BLaER1 (cell line): ENCODE results near the gene SORBS2.
"Not testable (repeated sequence)": the region's sequence is repeated elsewhere in the genome, so short reads cannot be mapped to it uniquely, and the experiment has no call there.

Experiments
- H3K27ac ChIP-seq: shearing (Covaris generic); formaldehyde crosslinking; 2 replicates; pipeline ENCODE4 v1.8.1; 2022
- H3K27me3 ChIP-seq: shearing (Covaris generic); formaldehyde crosslinking; 2 replicates; pipeline ENCODE4 v1.8.1; 2022
- H3K36me3 ChIP-seq: shearing (Covaris generic); formaldehyde crosslinking; 2 replicates; pipeline ENCODE4 v1.8.1; 2022
- H3K4me1 ChIP-seq: shearing (Covaris generic); formaldehyde crosslinking; 2 replicates; pipeline ENCODE4 v1.8.1; 2022
- H3K4me2 ChIP-seq: shearing (Covaris generic); formaldehyde crosslinking; 2 replicates; pipeline ENCODE4 v1.8.1; 2022
- H3K4me3 ChIP-seq: shearing (Covaris generic); formaldehyde crosslinking; 2 replicates; pipeline ENCODE4 v1.8.1; 2022
- H3K9ac ChIP-seq: shearing (Covaris generic); formaldehyde crosslinking; 2 replicates; pipeline ENCODE4 v1.8.1; 2022
- H3K9me3 ChIP-seq: shearing (Covaris generic); formaldehyde crosslinking; 2 replicates; pipeline ENCODE4 v1.8.1; 2022
- H4K20me1 ChIP-seq: shearing (Covaris generic); formaldehyde crosslinking; 2 replicates; pipeline ENCODE4 v1.8.1; 2022
- Cebpa-rat ChIP-seq: shearing (Covaris generic); IDR thresholded peaks from 2 replicates; pipeline ENCODE4 v1.8.1; 2022

SORBS2 gene, protein sequence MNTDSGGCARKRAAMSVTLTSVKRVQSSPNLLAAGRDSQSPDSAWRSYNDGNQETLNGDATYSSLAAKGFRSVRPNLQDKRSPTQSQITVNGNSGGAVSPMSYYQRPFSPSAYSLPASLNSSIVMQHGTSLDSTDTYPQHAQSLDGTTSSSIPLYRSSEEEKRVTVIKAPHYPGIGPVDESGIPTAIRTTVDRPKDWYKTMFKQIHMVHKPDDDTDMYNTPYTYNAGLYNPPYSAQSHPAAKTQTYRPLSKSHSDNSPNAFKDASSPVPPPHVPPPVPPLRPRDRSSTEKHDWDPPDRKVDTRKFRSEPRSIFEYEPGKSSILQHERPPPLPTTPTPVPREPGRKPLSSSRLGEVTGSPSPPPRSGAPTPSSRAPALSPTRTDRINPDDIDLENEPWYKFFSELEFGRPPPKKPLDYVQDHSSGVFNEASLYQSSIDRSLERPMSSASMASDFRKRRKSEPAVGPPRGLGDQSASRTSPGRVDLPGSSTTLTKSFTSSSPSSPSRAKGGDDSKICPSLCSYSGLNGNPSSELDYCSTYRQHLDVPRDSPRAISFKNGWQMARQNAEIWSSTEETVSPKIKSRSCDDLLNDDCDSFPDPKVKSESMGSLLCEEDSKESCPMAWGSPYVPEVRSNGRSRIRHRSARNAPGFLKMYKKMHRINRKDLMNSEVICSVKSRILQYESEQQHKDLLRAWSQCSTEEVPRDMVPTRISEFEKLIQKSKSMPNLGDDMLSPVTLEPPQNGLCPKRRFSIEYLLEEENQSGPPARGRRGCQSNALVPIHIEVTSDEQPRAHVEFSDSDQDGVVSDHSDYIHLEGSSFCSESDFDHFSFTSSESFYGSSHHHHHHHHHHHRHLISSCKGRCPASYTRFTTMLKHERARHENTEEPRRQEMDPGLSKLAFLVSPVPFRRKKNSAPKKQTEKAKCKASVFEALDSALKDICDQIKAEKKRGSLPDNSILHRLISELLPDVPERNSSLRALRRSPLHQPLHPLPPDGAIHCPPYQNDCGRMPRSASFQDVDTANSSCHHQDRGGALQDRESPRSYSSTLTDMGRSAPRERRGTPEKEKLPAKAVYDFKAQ (N-terminal part only)

DNA sequence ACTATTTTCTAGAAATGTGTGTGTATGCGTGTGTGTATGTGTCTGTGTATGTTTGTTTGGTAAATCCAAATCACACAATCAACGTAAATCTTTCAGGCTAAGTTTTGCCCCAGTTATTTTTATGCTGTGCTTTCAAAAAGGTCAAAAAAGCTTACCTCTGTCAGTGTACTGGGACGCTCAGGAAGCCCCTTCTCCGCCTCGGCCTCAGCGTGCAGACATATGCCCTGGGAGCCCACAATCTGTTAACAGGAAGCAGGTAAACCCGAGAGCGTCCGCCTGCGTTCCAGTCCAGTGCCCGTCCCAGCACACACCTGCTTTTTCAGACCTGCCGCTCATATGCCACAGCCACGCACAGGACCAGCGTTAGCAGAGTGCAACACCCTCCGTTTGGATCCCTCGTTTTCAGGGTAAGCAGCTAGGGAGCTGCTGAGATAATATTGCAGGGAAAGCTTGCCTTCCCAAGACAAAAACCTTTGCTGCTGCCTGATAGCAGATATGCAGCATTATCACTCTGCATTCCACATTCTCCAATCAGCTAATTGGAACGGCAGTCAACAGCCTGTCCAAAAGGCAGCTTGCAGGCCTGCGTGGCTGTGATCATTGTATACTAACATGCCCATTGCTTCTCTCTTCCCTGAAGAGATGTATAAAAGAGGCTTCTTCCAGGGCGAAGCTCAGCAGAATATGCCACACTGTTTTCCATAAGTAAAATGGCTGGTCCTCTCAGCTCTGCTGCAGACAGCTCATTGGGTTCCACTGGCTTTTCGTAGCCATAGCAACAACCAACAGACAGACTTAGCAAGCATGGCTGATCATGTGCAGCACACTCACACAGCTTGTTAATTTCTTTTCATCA, at the start of gene SORBS2:
SORBS2 (minus strand) TSS at position 686 of the 856 bp plus-strand sequence. CDS start 121,623 bp downstream, outside the sequence.
- Histone ChIP-seq H3K27me3 (no peaks in the 10 kb centered on the region), H3K9ac (peak within 1 kb of the TSS; percentile 36), H4K20me1 (no peaks in the 10 kb centered on the region), H3K9me3 (no peaks in the 10 kb centered on the region), H3K4me3 (peak within 1 kb of the TSS; percentile 61), H3K4me2 (peak within 1 kb of the TSS; percentile 85), H3K36me3 (no peaks in the 10 kb centered on the region), H3K27ac (peak within 1 kb of the TSS; percentile 25; the same call in 1 of the 2 replicates), H3K4me1 (peaks cover 48% of the 10 kb centered on the region)
- TF ChIP-seq Cebpa-rat: no peak

DNA sequence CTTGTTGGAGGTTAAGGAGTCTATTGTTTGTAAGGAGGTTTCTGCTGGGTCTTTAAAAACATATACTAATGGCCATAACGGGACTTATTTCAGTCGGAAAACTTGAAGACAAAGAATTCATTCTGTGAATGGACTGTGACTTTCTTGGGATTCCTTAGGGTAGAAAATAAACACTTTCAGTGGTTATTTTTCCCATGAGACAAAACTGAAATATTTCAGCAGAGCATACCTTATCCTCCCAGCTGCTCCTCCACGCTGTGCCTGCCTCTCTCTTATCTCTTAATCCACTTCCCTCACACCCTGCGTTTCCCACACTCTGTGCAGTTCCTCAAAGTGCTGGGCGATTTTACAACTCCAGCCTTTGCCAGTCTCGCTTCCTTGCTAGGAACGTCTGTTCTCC, 47.1 kb upstream of the SORBS2 start:
- Histone ChIP-seq H3K36me3 (no peaks in the 10 kb centered on the region), H3K4me1 (peaks cover 20% of the 10 kb centered on the region), H4K20me1 (no peaks in the 10 kb centered on the region), H3K4me2 (peak overlapping the region; percentile 51), H3K9ac (no peak overlapping the region), H3K4me3 (no peak overlapping the region), H3K9me3 (peaks cover 17% of the 10 kb centered on the region), H3K27ac (no peak overlapping the region), H3K27me3 (no peaks in the 10 kb centered on the region)
- TF ChIP-seq Cebpa-rat: no peak

DNA sequence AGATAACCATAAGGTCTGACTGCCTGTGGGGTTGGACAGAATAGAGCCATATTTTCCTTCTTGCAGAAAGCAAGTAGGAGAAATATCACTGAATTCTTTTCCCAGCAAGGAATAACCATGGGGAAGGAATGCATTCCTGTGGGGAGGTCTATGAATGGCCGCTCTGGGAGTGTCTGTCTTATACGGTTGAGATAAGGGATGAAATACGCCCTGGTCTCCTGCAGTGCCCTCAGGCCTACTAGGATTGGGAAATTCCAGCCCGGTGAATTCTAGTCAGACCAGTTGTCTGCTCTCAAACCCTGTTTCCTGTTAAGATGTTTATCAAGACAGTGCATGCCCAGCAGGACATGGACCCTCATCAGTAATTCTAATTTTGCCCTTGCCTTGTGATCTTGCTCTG, 45.6 kb upstream of the SORBS2 start:
- H3K9me3 ChIP-seq: peaks cover 17% of the 10 kb centered on the region

DNA sequence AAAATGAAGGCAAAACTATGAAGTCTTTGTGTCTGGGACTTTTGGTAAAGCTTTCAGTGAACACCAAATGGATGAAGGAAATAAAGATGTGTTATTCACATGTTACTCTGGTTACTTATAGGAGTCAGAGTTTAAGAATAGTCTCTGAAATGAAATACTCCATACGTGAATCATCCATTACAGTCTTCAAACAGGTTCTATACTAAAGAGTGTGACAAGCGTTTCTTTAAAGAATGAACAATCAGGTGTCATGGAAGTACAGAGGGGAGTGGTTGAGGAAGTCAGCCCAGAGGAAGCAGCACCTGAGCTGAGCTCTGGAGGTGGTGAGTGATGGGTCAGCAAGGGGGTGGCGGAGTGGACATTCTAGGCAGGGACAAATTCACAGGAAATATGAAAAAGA, 41.8 kb upstream of the SORBS2 start:
- Histone ChIP-seq H3K9ac (no peak overlapping the region), H3K4me2 (no peak overlapping the region), H3K4me3 (no peak overlapping the region), H3K9me3 (peaks cover 34% of the 10 kb centered on the region), H3K27me3 (no peaks in the 10 kb centered on the region), H3K36me3 (no peaks in the 10 kb centered on the region), H4K20me1 (no peaks in the 10 kb centered on the region), H3K4me1 (peaks cover 18% of the 10 kb centered on the region), H3K27ac (no peak overlapping the region)
- TF ChIP-seq Cebpa-rat: no peak

More for the DNA sequence above, 45.6 kb upstream of the SORBS2 start:
- H3K4me1 ChIP-seq: peaks cover 27% of the 10 kb centered on the region
- H4K20me1 ChIP-seq, H3K4me2 ChIP-seq, H3K27ac ChIP-seq, H3K36me3 ChIP-seq, H3K4me3 ChIP-seq, H3K27me3 ChIP-seq, H3K9ac ChIP-seq: not testable (repeated sequence)

DNA sequence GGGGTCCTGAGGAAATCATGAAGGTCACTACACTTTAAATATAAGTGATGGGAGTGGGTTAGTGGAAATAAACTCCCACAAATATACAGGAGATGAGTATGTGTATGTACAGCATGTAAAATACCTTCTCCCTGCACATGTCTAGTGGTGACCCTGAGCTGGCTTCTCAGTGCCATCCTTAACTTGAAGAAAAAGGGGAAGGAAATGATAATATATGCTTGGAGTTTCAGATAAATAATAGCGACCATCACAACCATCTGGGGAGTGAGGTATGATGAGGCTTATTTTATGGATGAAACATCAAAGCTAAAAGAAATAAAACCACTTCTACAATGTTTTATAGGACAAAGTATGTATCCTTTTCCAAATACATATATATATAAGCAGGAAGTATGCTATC, 41.0 kb upstream of the SORBS2 start:
- peaks cover 12% of the 10 kb centered on the region; the same call in 1 of the 2 replicates for H3K4me1 ChIP-seq
- no peak overlapping the region for H3K4me3 ChIP-seq
- no peak overlapping the region for H3K9ac ChIP-seq
- H3K27me3 ChIP-seq: no peaks in the 10 kb centered on the region
- no peaks in the 10 kb centered on the region for H3K36me3 ChIP-seq
- H4K20me1 ChIP-seq: no peaks in the 10 kb centered on the region
- H3K27ac ChIP-seq: no peak overlapping the region
- peaks cover 28% of the 10 kb centered on the region for H3K9me3 ChIP-seq
- TF ChIP-seq Cebpa-rat: no peak
- peak overlapping the region; percentile 10; the same call in 1 of the 2 replicates for H3K4me2 ChIP-seq

DNA sequence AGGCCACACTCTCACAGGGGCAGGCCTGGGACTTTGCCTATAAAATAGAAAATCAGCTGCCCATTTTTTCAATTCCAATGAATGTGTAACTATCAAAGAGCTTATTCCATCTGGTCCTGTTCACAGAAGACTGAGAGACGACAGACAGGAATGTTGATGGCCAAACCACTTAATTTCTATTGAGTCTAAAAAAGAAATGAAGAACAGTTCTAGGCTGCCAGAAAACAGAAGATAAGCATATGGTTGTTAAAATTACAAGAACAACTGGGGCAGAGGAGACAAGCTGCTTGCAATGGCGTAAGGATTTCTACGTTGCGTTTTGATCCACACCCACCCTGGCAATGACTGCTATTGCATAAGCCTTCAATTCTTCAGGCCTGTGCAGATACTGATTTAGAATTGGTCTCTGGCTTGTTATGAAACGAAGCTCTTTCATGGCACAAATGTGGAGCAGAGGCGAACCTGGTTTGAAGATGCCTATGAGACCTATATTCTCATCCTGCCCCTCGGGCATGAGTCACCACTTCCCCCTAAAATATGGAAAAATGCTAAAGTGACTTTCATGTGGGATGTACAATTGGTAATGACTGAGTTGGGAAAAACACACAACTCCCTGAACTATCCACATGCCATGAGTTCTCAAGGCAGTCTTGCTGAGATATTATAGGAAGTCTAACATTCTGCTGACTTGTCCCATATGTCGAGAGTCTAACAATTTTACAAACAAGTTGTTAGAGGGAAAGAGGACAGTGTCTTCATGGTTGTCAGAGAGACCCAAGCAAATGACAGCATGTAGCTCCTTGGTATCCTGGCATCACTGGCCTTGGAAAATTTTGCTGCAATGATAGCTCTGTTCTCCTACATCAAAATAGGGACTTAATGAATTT, 37.9 kb upstream of the SORBS2 start:
- no peak overlapping the region for H3K9ac ChIP-seq
- no peak for TF ChIP-seq Cebpa-rat
- no peak overlapping the region for H3K4me3 ChIP-seq
- no peaks in the 10 kb centered on the region for H3K27me3 ChIP-seq
- H4K20me1 ChIP-seq: no peaks in the 10 kb centered on the region
- peaks cover 7% of the 10 kb centered on the region; the same call in 1 of the 2 replicates for H3K4me1 ChIP-seq
- H3K4me2 ChIP-seq: no peak overlapping the region
- no peaks in the 10 kb centered on the region for H3K36me3 ChIP-seq
- H3K27ac ChIP-seq: no peak overlapping the region
- peaks cover 17% of the 10 kb centered on the region for H3K9me3 ChIP-seq

DNA sequence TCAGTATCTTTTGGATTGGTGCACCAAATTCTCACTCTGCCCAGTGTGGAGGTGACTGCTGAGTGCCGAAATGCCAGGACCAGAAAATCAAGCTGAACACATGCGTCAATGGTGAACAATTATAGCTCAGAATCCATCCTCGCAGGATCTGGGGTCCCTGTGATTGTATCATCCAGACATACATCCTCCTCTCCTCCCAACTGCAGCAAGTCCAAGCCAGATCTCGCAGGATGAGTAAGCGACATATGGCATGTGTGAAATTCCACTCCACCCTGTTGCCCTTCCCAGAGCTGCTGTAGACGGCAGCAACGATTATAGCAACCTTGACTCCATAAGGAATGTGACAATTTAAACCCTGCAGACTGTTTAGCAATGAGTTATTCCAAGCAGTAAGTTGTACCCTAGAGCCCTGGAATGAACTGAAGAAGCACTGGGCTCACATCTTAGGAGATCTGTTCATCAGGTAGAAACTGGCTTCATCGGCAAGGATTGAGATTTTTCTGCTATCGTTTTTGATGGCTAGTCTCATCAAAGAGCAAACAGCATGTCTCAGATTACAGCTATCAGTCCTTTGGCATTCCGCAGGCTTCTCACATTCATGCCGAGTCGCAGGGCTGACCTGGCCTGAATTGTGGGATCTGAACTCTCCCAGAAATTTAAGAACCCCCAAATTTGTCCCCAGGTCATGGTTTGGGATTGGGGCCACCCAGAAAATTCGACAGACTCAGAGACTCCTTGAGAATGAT, 35.5 kb upstream of the SORBS2 start:
- TF ChIP-seq Cebpa-rat: no peak
- Histone ChIP-seq H3K27ac (no peak overlapping the region), H3K27me3 (no peaks in the 10 kb centered on the region), H3K9me3 (peaks cover 17% of the 10 kb centered on the region), H3K4me2 (no peak overlapping the region), H3K36me3 (no peaks in the 10 kb centered on the region), H3K4me3 (no peak overlapping the region), H3K9ac (no peak overlapping the region), H4K20me1 (no peaks in the 10 kb centered on the region), H3K4me1 (no peaks in the 10 kb centered on the region)
